Osteocyte (in vitro differentiated cells): Measurements from ENCODE around the gene KLK1. TPM values are rescaled to one million over a fixed set of nuclear protein-coding genes. Genes with fewer than 3 reads are reported as not detected.
"Not testable (repeated sequence)": the region's sequence is repeated elsewhere in the genome, so short reads cannot be mapped to it uniquely, and the experiment has no call there.

Experiments used
- DNase-seq: peaks from one replicate; pipeline ENCODE4 v3.0.0; 2021; ENCODE audit warnings: mixed read lengths; ENCODE audit not compliant: unreplicated experiment; ENCODE audit errors: extremely low spot score
- H3K27ac Mint-ChIP-seq: one replicate; pipeline ENCODE4 v1.8.0; 2021; ENCODE audit warnings: mild to moderate bottlenecking, mixed read lengths; ENCODE audit not compliant: unreplicated experiment
- H3K27me3 Mint-ChIP-seq: one replicate; pipeline ENCODE4 v1.8.0; 2021; ENCODE audit warnings: mixed read lengths; ENCODE audit not compliant: unreplicated experiment
- H3K36me3 Mint-ChIP-seq: one replicate; pipeline ENCODE4 v1.8.0; 2021; ENCODE audit warnings: mixed read lengths; ENCODE audit not compliant: unreplicated experiment
- H3K4me1 Mint-ChIP-seq: one replicate; pipeline ENCODE4 v1.8.0; 2021; ENCODE audit warnings: mixed read lengths; ENCODE audit not compliant: unreplicated experiment
- H3K4me3 Mint-ChIP-seq: one replicate; pipeline ENCODE4 v1.8.0; 2021; ENCODE audit warnings: mild to moderate bottlenecking, moderate library complexity, mixed read lengths; ENCODE audit not compliant: unreplicated experiment
- H3K9me3 Mint-ChIP-seq: one replicate; pipeline ENCODE4 v1.8.0; 2021; ENCODE audit warnings: mixed read lengths; ENCODE audit not compliant: unreplicated experiment
- total RNA-seq: library from RNA; stranded (reverse); gene quantifications from 2 replicates; pipeline ENCODE4 v1.2.1, GENCODE V29; 2021
- TF ChIP-seq, protein P1 (sequence below): fragments of 200-600 bp; sonication (generic); IDR thresholded peaks from 2 replicates; pipeline ENCODE4 v1.5.0; 2021; ENCODE audit warnings: antibody characterized with exemption, mild to moderate bottlenecking, moderate library complexity

KLK1 gene
- total RNA-seq, 1 donor from 2014 or later: not detected

GRCh38 chr19:50817941-50818858 lies 5.4 kb downstream of the KLK1 start:
- no peak for DNase-seq
- H3K9me3 Mint-ChIP-seq: no peaks in the 10 kb centered on the region
- peaks cover 21% of the 10 kb centered on the region for H3K4me1 Mint-ChIP-seq
- no peaks in the 10 kb centered on the region for H3K36me3 Mint-ChIP-seq
- H3K27me3 Mint-ChIP-seq: peaks cover 50% of the 10 kb centered on the region
- TF ChIP-seq, protein P1, sequence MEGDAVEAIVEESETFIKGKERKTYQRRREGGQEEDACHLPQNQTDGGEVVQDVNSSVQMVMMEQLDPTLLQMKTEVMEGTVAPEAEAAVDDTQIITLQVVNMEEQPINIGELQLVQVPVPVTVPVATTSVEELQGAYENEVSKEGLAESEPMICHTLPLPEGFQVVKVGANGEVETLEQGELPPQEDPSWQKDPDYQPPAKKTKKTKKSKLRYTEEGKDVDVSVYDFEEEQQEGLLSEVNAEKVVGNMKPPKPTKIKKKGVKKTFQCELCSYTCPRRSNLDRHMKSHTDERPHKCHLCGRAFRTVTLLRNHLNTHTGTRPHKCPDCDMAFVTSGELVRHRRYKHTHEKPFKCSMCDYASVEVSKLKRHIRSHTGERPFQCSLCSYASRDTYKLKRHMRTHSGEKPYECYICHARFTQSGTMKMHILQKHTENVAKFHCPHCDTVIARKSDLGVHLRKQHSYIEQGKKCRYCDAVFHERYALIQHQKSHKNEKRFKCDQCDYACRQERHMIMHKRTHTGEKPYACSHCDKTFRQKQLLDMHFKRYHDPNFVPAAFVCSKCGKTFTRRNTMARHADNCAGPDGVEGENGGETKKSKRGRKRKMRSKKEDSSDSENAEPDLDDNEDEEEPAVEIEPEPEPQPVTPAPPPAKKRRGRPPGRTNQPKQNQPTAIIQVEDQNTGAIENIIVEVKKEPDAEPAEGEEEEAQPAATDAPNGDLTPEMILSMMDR: no peak
- peak overlapping the region; percentile 67 for H3K4me3 Mint-ChIP-seq
- no peak overlapping the region for H3K27ac Mint-ChIP-seq

- peaks cover 35% of the 10 kb centered on the region for H3K27me3 Mint-ChIP-seq
- H3K36me3 Mint-ChIP-seq: no peaks in the 10 kb centered on the region
- no peak overlapping the region for H3K4me3 Mint-ChIP-seq
- H3K9me3 Mint-ChIP-seq: no peaks in the 10 kb centered on the region
- H3K4me1 Mint-ChIP-seq: peaks cover 16% of the 10 kb centered on the region
- H3K27ac Mint-ChIP-seq: no peak overlapping the region
- no peak for DNase-seq
- TF ChIP-seq, protein P1: no peak
Measured at GRCh38 chr19:50815439-50815838, 8.1 kb downstream of the KLK1 start.

DNA sequence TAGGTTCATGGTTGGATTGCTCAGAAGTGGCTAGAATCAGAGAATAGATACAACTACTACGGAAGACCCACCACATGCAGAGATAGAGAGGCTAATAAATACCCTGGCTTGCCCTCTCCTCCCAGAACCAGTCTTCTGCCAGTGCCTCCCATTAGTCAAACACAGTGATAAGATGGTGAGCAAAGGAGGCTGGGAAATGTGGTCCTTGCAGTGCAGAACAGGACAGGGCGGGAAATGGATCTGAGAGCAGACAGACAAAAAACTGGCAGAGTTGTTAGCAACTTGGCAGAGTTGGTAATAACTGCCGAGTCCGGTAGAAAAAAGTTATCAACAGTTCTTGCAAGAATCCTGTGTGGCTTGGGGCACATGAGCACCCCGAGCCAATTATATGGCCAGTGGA lies 8.7 kb downstream of the KLK1 start:
- DNase-seq: no peak
- Mint-ChIP-seq H3K36me3 (no peaks in the 10 kb centered on the region), H3K4me1 (peaks cover 11% of the 10 kb centered on the region), H3K27ac (no peak overlapping the region), H3K4me3 (no peak overlapping the region), H3K27me3 (peaks cover 29% of the 10 kb centered on the region), H3K9me3 (no peaks in the 10 kb centered on the region)
- TF ChIP-seq, protein P1: no peak

DNA sequence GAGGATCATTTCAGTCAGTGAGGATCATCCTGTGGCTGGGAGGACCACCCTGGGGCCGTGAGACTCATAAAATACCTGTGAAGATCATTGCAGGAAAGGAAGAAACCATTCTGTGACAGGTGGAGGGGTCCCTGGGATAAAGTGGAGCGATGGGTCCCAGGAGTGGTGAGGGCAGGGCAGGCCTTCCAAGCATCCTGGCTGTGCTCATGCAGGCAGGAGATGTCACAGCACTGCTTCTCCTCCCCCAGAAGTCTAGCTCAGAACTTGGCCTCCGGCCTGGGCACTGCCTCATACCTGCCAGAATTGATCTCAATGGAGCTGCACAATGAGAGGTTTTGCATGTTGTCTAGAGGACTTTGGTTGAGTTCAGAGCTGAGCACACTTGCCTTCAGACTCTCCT lies 11.1 kb downstream of the KLK1 start:
- Mint-ChIP-seq H3K27me3 (peaks cover 15% of the 10 kb centered on the region), H3K9me3 (no peaks in the 10 kb centered on the region), H3K36me3 (no peaks in the 10 kb centered on the region), H3K4me3 (no peak overlapping the region), H3K4me1 (peaks cover 1% of the 10 kb centered on the region), H3K27ac (no peak overlapping the region)
- DNase-seq: no peak
- TF ChIP-seq, protein P1: no peak

GRCh38 chr19:50811622-50812238 lies 11.9 kb downstream of the KLK1 start:
- DNase-seq, H3K4me3 Mint-ChIP-seq, H3K36me3 Mint-ChIP-seq, H3K4me1 Mint-ChIP-seq, H3K9me3 Mint-ChIP-seq, H3K27me3 Mint-ChIP-seq, H3K27ac Mint-ChIP-seq: not testable (repeated sequence)
